ENCODE measurements around the gene NKPD1.

The NKPD1 gene

GRCh38 chr19:45161738-45162607 is 1.2 kb upstream of the NKPD1 start:
- TF ChIP-seq CTCF (IDR thresholded peaks at IDR 0.05): peak; percentile 41
- Histone ChIP-seq H3K4me3 (ENCODE audit: low read depth, low read length) (no peak overlapping the region), H2AFZ (no peak overlapping the region), H3K27ac (no peak overlapping the region), H3K27me3 (ENCODE audit: control insufficient read depth, insufficient read depth, low read length) (no peaks in the 10 kb centered on the region), H3K79me2 (no peaks in the 10 kb centered on the region), H3K4me2 (ENCODE audit: low read length) (peak overlapping the region; percentile 67), H3K9me3 (ENCODE audit: control insufficient read depth, low read length) (no peaks in the 10 kb centered on the region), H3K36me3 (ENCODE audit: control insufficient read depth, insufficient read depth, low read length) (no peaks in the 10 kb centered on the region), H3K4me1 (no peaks in the 10 kb centered on the region), H3K9ac (no peak overlapping the region)

GRCh38 chr19:45159971-45160324 is 834 bp downstream of the NKPD1 start:
- Histone ChIP-seq H3K27ac (no peak overlapping the region), H3K36me3 (ENCODE audit: control insufficient read depth, insufficient read depth, low read length) (no peaks in the 10 kb centered on the region), H3K79me2 (no peaks in the 10 kb centered on the region), H3K4me2 (ENCODE audit: low read length) (no peak overlapping the region), H3K4me3 (ENCODE audit: low read depth, low read length) (no peak overlapping the region), H3K27me3 (ENCODE audit: control insufficient read depth, insufficient read depth, low read length) (no peaks in the 10 kb centered on the region), H2AFZ (no peak overlapping the region), H3K9ac (no peak overlapping the region), H3K9me3 (ENCODE audit: control insufficient read depth, low read length) (no peaks in the 10 kb centered on the region), H3K4me1 (no peaks in the 10 kb centered on the region)
- TF ChIP-seq CTCF (IDR thresholded peaks at IDR 0.05): no peak

DNA sequence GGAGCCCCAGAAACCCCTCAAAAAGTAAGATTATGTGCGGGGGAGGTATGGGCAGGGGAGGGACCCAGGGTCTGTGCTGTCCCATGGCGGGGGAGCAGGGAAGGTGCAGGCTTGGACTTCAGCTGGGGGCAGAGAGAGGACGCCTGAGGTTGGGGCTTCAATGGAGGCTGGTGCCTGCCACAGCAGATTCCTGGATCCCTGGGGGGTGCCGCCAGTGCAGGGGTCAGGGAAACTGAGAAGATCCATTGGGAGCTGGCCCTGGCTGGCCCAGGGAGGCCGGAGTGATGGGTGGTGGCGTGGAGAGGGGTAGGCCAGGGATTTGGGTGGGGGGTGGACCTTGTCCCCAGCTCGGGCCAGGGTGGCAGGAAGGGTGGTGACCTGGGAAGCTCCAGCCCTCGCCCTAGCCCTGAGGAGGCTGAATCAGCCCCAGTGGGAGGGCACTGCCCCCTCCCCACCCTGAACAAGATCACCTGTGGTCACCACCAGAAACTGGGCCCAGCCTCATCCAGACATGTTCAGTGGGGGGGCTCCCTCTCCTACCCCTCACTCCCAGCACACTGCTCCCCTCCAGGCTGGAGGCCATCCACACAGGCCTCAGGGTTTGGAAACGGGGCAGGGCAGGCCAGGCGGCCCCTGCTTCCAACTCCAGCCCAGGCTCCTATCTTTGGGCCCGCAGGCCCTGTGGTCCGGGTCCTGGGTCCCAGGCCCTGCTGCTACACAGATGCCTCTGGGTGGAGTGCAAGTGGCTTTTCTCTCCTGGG is 1.4 kb downstream of the NKPD1 start:
- H3K4me2 ChIP-seq (ENCODE audit: low read length): no peak overlapping the region

DNA sequence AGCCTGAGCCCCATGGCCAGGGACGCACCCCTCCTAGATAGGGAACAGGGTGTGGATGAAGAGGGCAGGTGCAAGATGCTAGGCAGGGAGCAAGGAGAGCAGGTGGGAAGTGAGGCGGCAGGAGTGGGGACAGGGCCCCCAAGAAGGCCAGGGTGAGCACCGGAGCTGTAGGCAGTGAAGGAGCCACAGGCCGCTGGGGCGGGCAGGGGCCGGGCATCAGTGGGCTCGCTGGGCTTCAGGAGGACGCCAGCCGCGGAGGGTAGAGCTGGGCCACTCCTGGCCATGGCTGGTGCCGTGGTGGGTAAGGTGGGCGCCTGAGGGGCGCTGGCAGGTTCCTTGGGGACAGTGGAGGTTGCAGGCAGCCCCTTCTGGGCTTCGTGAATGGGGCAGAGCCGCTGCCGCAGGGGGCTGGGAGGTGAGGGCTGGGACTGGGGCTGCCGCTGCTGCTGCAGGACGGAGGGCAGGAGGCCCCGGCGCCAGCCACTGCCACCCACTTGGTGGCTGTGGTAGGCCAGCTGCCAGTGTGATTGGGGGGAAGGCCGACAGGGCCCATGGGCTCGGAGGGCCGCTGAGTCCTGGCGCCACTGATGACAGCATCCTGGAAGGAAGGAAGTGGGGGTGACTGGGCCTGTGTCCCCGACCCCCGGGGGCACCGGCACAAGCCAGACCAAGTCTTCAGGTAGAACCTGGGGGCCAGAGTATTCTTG is 2.1 kb downstream of the NKPD1 start:
- H3K36me3 ChIP-seq (ENCODE audit: control insufficient read depth, insufficient read depth, low read length): no peaks in the 10 kb centered on the region
- no peak for TF ChIP-seq CTCF (IDR thresholded peaks at IDR 0.05)
- H3K27me3 ChIP-seq (ENCODE audit: control insufficient read depth, insufficient read depth, low read length): no peaks in the 10 kb centered on the region
- no peak overlapping the region for H2AFZ ChIP-seq
- no peak overlapping the region for H3K9ac ChIP-seq
- H3K27ac ChIP-seq: no peak overlapping the region
- H3K4me1 ChIP-seq: no peaks in the 10 kb centered on the region
- H3K79me2 ChIP-seq: no peaks in the 10 kb centered on the region
- no peak overlapping the region for H3K4me2 ChIP-seq (ENCODE audit: low read length)
- H3K4me3 ChIP-seq (ENCODE audit: low read depth, low read length): no peak overlapping the region
- no peaks in the 10 kb centered on the region for H3K9me3 ChIP-seq (ENCODE audit: control insufficient read depth, low read length)

More for the DNA sequence above, 1.4 kb downstream of the NKPD1 start:
- Histone ChIP-seq H3K9ac (no peak overlapping the region), H3K36me3 (ENCODE audit: control insufficient read depth, insufficient read depth, low read length) (no peaks in the 10 kb centered on the region), H3K4me3 (ENCODE audit: low read depth, low read length) (no peak overlapping the region), H2AFZ (no peak overlapping the region), H3K9me3 (ENCODE audit: control insufficient read depth, low read length) (no peaks in the 10 kb centered on the region), H3K79me2 (no peaks in the 10 kb centered on the region), H3K27ac (no peak overlapping the region), H3K4me1 (no peaks in the 10 kb centered on the region), H3K27me3 (ENCODE audit: control insufficient read depth, insufficient read depth, low read length) (no peaks in the 10 kb centered on the region)
- no peak for TF ChIP-seq CTCF (IDR thresholded peaks at IDR 0.05)

Measured in parathyroid adenoma (tissue), 2 donors.